ENCODE measurements around the gene HAUS3. TPM values are rescaled to one million over a fixed set of nuclear protein-coding genes. Genes with fewer than 3 reads are reported as not detected.

Gene HAUS3
- total and polyA plus RNA-seq, 2 experiments from 2014 or later: 7.1 to 9.8 TPM

GRCh38 chr4:2262944-2263250 lies 21.0 kb upstream of the HAUS3 start:
- H3K9me3 ChIP-seq (ENCODE audit: low read depth): no peaks in the 10 kb centered on the region
- no peak for DNase-seq (ENCODE audit: low spot score)
- no peaks in the 10 kb centered on the region for H3K9me2 ChIP-seq (replicated peaks; ENCODE audit: insufficient read depth)
- peak overlapping the region; percentile 91 for H3K27ac ChIP-seq
- H3K36me3 ChIP-seq (replicated peaks; ENCODE audit: insufficient read depth, low read depth): no peaks in the 10 kb centered on the region
- TF ChIP-seq EZH2 (IDR thresholded peaks at IDR 0.05; ENCODE audit: borderline replicate concordance) (no peak), EZH2phosphoT487 (IDR thresholded peaks at IDR 0.05; ENCODE audit: low read depth, severe bottlenecking, unreplicated experiment) (no peak), CTCF (IDR thresholded peaks at IDR 0.05; ENCODE audit: poor library complexity) (no peak)
- H3K4me1 ChIP-seq (ENCODE audit: insufficient read depth): peaks cover 13% of the 10 kb centered on the region
- peak overlapping the region; percentile 53 for H2AFZ ChIP-seq
- H4K20me1 ChIP-seq (ENCODE audit: insufficient read depth, poor library complexity, severe bottlenecking): peaks cover 33% of the 10 kb centered on the region
- H3K4me2 ChIP-seq: peak overlapping the region; percentile 83
- H3K27me3 ChIP-seq: no peaks in the 10 kb centered on the region
- peak overlapping the region; percentile 20 for H3K4me3 ChIP-seq
- H3K79me2 ChIP-seq: peaks cover 36% of the 10 kb centered on the region
- WGBS (ENCODE audit: low lambda C conversion rate, missing lambda C conversion rate): 50% methylated on average over 13 of the region's 13 CpGs

DNA sequence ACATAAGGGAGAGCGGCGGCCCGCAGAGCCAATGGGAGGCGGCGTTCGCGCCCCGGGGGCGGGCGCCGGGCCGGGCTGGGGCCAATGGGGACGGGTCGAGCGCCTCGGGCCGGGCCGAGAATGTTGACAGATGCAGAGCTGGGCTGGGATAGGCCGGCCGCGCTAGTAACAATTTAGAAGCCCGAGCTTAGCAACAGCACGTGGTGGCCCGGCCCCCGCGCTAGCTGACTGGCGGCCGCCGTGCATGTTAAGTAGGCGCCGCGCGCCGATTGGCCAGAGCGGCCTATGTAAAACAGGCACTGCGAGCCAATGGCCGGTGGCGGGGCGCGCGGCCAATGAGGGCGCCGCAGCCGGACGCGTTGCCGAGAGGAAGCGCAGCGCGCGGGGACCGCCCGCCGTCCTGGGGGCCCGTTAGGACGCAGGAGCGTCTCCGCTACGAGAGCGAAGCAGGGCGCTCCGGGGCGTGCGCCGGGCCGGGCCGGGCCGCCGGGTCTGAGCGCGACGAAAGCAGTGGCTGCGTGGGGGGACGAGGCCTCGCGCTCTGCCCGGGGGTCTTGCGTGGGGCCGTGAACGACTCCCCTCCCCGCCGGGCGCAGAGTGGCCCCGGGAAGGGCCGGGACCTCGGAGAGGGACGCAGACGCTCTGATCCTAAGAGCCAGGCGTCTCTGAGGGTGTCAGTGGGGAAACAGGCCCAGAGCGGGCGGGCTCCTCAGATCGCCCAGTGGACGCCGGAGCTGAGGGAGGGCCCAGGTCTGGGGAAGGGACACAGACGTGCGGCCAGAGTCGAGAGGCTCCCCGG lies 20.4 kb upstream of the HAUS3 start:
- Histone ChIP-seq H3K4me3 (peak overlapping the region; percentile 20), H3K27me3 (no peaks in the 10 kb centered on the region), H3K79me2 (peaks cover 42% of the 10 kb centered on the region), H3K36me3 (replicated peaks; ENCODE audit: insufficient read depth, low read depth) (no peaks in the 10 kb centered on the region), H4K20me1 (ENCODE audit: insufficient read depth, poor library complexity, severe bottlenecking) (peaks cover 39% of the 10 kb centered on the region), H3K27ac (peak overlapping the region; percentile 91), H3K9me2 (replicated peaks; ENCODE audit: insufficient read depth) (no peaks in the 10 kb centered on the region), H3K4me1 (ENCODE audit: insufficient read depth) (peaks cover 19% of the 10 kb centered on the region), H2AFZ (peak overlapping the region; percentile 53), H3K4me2 (peak overlapping the region; percentile 83), H3K9me3 (ENCODE audit: low read depth) (no peaks in the 10 kb centered on the region)
- 2% methylated on average over 85 of the region's 98 CpGs for WGBS (ENCODE audit: low lambda C conversion rate, missing lambda C conversion rate)
- TF ChIP-seq EZH2 (IDR thresholded peaks at IDR 0.05; ENCODE audit: borderline replicate concordance): no peak
- no peak for TF ChIP-seq CTCF (IDR thresholded peaks at IDR 0.05; ENCODE audit: poor library complexity)
- no peak for TF ChIP-seq EZH2phosphoT487 (IDR thresholded peaks at IDR 0.05; ENCODE audit: low read depth, severe bottlenecking, unreplicated experiment)
- peak; percentile 100 for DNase-seq (ENCODE audit: low spot score)

- Histone ChIP-seq H3K36me3 (replicated peaks; ENCODE audit: insufficient read depth, low read depth) (no peaks in the 10 kb centered on the region), H3K27me3 (no peaks in the 10 kb centered on the region), H3K9me3 (ENCODE audit: low read depth) (no peaks in the 10 kb centered on the region), H3K4me1 (ENCODE audit: insufficient read depth) (peaks cover 19% of the 10 kb centered on the region), H3K4me3 (peak within 1 kb of the TSS; percentile 90), H3K4me2 (peak within 1 kb of the TSS; percentile 97), H3K27ac (peak within 1 kb of the TSS; percentile 91), H3K79me2 (peaks cover 47% of the 10 kb centered on the region), H4K20me1 (ENCODE audit: insufficient read depth, poor library complexity, severe bottlenecking) (peaks cover 44% of the 10 kb centered on the region), H3K9me2 (replicated peaks; ENCODE audit: insufficient read depth) (no peaks in the 10 kb centered on the region), H2AFZ (peak within 1 kb of the TSS; percentile 53)
- no CpG with 5 or more reads among the region's 46 CpGs for WGBS (ENCODE audit: low lambda C conversion rate, missing lambda C conversion rate)
- TF ChIP-seq CTCF (IDR thresholded peaks at IDR 0.05; ENCODE audit: poor library complexity) (no peak), EZH2phosphoT487 (IDR thresholded peaks at IDR 0.05; ENCODE audit: low read depth, severe bottlenecking, unreplicated experiment) (no peak), EZH2 (IDR thresholded peaks at IDR 0.05; ENCODE audit: borderline replicate concordance) (no peak)
- DNase-seq (ENCODE audit: low spot score): no peak
Observed at GRCh38 chr4:2261853-2262144, 19.9 kb upstream of the HAUS3 start, which contains the start of gene MXD4. Gene MXD4 (minus strand): TSS chr4:2262109. CDS start chr4:2261980, 129 bp downstream.

Data from hepatocyte (in vitro differentiated cells).